SK-N-SH (cell line): ENCODE results near the gene DSG2. TPM values are rescaled to one million over a fixed set of nuclear protein-coding genes. Genes with fewer than 3 reads are reported as not detected.

Experiments
- CTCF ChIA-PET: fragments of 300-600, 350-600 bp; formaldehyde crosslinking; extraction: SDS; loops from one replicate; lab custom pipeline; 2021; lab: Yijun Ruan, JAX
- POLR2A ChIA-PET: fragments of 350-600 bp; sonication (Branson Sonifier 250); formaldehyde crosslinking; extraction: SDS; loops from one replicate; lab custom pipeline; 2020; ENCODE audit warnings: antibody characterized with exemption, inconsistent platforms; lab: Yijun Ruan, JAX
- DNase-seq: peaks from one replicate; pipeline ENCODE4 v3.0.0; 2012
- H2AFZ ChIP-seq: fragments of 200-600 bp; sonication (generic); 2 replicates; pipeline ENCODE4 v1.8.1; 2016; ENCODE audit warnings: antibody characterized with exemption, mild to moderate bottlenecking, low read depth
- H3F3A ChIP-seq: fragments of 200-600 bp; sonication (generic); replicated peaks from 2 replicates; pipeline ENCODE3; 2016; ENCODE audit warnings: antibody characterized with exemption, mild to moderate bottlenecking; ENCODE audit not compliant: insufficient read depth
- H3K27ac ChIP-seq, 2 experiments: fragments of 200-500 bp in 1 of 2; fragments of 200-600 bp in 1 of 2; sonication (Bioruptor generic) in 1 of 2; sonication (generic), shearing (Covaris generic) in 1 of 2; 2 replicates each; pipeline versions ENCODE4 v1.5.1 to v1.6.1; 2014 to 2016; ENCODE audit warnings: low read depth in 2 of 2, inconsistent platforms in 1 of 2, low read length in 1 of 2, mild to moderate bottlenecking in 1 of 2, mixed read lengths in 1 of 2
- H3K27me3 ChIP-seq: fragments of 200-600 bp; sonication (generic), shearing (Covaris generic); 2 replicates; pipeline ENCODE4 v1.6.1; 2016; ENCODE audit warnings: mixed run types; ENCODE audit not compliant: insufficient read depth
- H3K36me3 ChIP-seq, 2 experiments: fragments of 200-500 bp in 1 of 2; fragments of 200-600 bp in 1 of 2; sonication (Bioruptor generic) in 1 of 2; sonication (generic) in 1 of 2; replicated peaks in 1 of 2; 2 replicates each; pipeline versions ENCODE3 to v1.5.1; 2014 to 2016; ENCODE audit warnings: low read length in 1 of 2, mild to moderate bottlenecking in 1 of 2; ENCODE audit not compliant: insufficient read depth in 2 of 2, control insufficient read depth in 1 of 2
- H3K4me1 ChIP-seq, 2 experiments: fragments of 200-500 bp in 1 of 2; fragments of 200-600 bp in 1 of 2; sonication (Bioruptor generic) in 1 of 2; sonication (generic), shearing (Covaris generic) in 1 of 2; 2 replicates each; pipeline versions ENCODE4 v1.5.1 to v1.6.1; 2014 to 2016; ENCODE audit warnings: low read depth in 1 of 2, low read length in 1 of 2, mixed run types in 1 of 2; ENCODE audit not compliant: insufficient read depth in 2 of 2, control insufficient read depth in 1 of 2
- H3K4me2 ChIP-seq: fragments of 200-600 bp; sonication (generic), shearing (Covaris generic); 2 replicates; pipeline ENCODE4 v1.6.1; 2017; ENCODE audit warnings: mixed run types
- H3K4me3 ChIP-seq, 2 experiments: fragments of 200-500 bp in 1 of 2; fragments of 200-600 bp in 1 of 2; sonication (Bioruptor generic) in 1 of 2; sonication (generic), shearing (Covaris generic) in 1 of 2; 2 replicates each; pipeline versions ENCODE4 v1.5.1 to v1.8.1; 2014 to 2016; ENCODE audit warnings: low read depth in 2 of 2, inconsistent platforms in 1 of 2, low read length in 1 of 2, mild to moderate bottlenecking in 1 of 2, mixed read lengths in 1 of 2, moderate library complexity in 1 of 2
- H3K79me2 ChIP-seq: fragments of 200-600 bp; sonication (generic); 2 replicates; pipeline ENCODE4 v1.8.1; 2017; ENCODE audit warnings: mild to moderate bottlenecking; ENCODE audit not compliant: insufficient read depth
- H3K9ac ChIP-seq: fragments of 200-600 bp; sonication (generic); 2 replicates; pipeline ENCODE4 v1.6.1; 2017; ENCODE audit warnings: mixed run types
- H3K9me2 ChIP-seq: fragments of 200-600 bp; sonication (generic); 2 replicates; pipeline ENCODE4 v1.6.1; 2017; ENCODE audit warnings: mixed run types
- H3K9me3 ChIP-seq: fragments of 200-600 bp; sonication (generic); 2 replicates; pipeline ENCODE4 v1.6.1; 2017; ENCODE audit warnings: mixed run types, mild to moderate bottlenecking, moderate library complexity
- H4K20me1 ChIP-seq: fragments of 200-600 bp; sonication (generic); 2 replicates; pipeline ENCODE4 v1.6.1; 2017; ENCODE audit warnings: mild to moderate bottlenecking, mixed run types; ENCODE audit not compliant: insufficient read depth
- CHD2 ChIP-seq: fragments of 150-350 bp; IDR thresholded peaks from 2 replicates; pipeline ENCODE4 v1.6.1; 2018; ENCODE audit warnings: low read length; ENCODE audit not compliant: partially characterized antibody
- CTCF ChIP-seq: fragments of 200-600 bp; sonication (generic); IDR thresholded peaks from 2 replicates; pipeline ENCODE4 v1.6.1; 2017; ENCODE audit warnings: antibody characterized with exemption, mild to moderate bottlenecking, moderate library complexity
- ELF1 ChIP-seq: IDR thresholded peaks from 2 replicates; pipeline ENCODE4 v1.4.0; 2012
- EZH2phosphoT487 ChIP-seq: fragments of 200-600 bp; sonication (generic); IDR thresholded peaks from 2 replicates; pipeline ENCODE4 v1.6.1; 2017; ENCODE audit warnings: low read depth, mixed run types, mild to moderate bottlenecking, antibody characterized with exemption, moderate library complexity, borderline replicate concordance
- FOXJ3 ChIP-seq: sonication (generic); formaldehyde crosslinking; IDR thresholded peaks from 2 replicates; pipeline ENCODE4 v1.5.1; 2020; ENCODE audit warnings: mild to moderate bottlenecking, missing genetic modification reagents
- MAX ChIP-seq: IDR thresholded peaks from 2 replicates; pipeline ENCODE4 v1.4.0; 2012; ENCODE audit warnings: low read depth
- MXI1 ChIP-seq: IDR thresholded peaks from 2 replicates; pipeline ENCODE4 v1.6.1; 2012; ENCODE audit warnings: mild to moderate bottlenecking, low read depth, low read length, improper control_type of control experiment
- NRF1 ChIP-seq: IDR thresholded peaks from 2 replicates; pipeline ENCODE4 v1.6.1; 2012; ENCODE audit warnings: low read depth, mild to moderate bottlenecking, low read length
- PBX3 ChIP-seq: IDR thresholded peaks from 2 replicates; pipeline ENCODE4; 2012
- RCOR1 ChIP-seq: fragments of 150-350 bp; IDR thresholded peaks from 2 replicates; pipeline ENCODE4 v1.6.1; 2017; ENCODE audit warnings: antibody characterized with exemption, low read length
- RFX5 ChIP-seq: IDR thresholded peaks from 2 replicates; pipeline ENCODE4 v1.6.1; 2012; ENCODE audit warnings: mild to moderate bottlenecking, improper control_type of control experiment, low read length
- RXRA ChIP-seq: IDR thresholded peaks from 2 replicates; pipeline ENCODE4 v1.4.0; 2012; ENCODE audit warnings: low read depth, mild to moderate bottlenecking, borderline replicate concordance
- SIN3A ChIP-seq: IDR thresholded peaks from 2 replicates; pipeline ENCODE4 v1.6.1; 2012; ENCODE audit warnings: low read depth, mild to moderate bottlenecking, low read length, moderate library complexity, borderline replicate concordance
- SMC3 ChIP-seq: IDR thresholded peaks from 2 replicates; pipeline ENCODE4 v1.6.1; 2012; ENCODE audit warnings: low read depth, low read length, improper control_type of control experiment
- TAF1 ChIP-seq: IDR thresholded peaks from 2 replicates; pipeline ENCODE4 v1.6.1; 2012; ENCODE audit warnings: low read depth, mild to moderate bottlenecking, low read length, moderate library complexity, borderline replicate concordance
- TCF12 ChIP-seq: IDR thresholded peaks from 2 replicates; pipeline ENCODE4 v1.4.0; 2012
- USF1 ChIP-seq: IDR thresholded peaks from 2 replicates; pipeline ENCODE4 v1.4.0; 2012; ENCODE audit warnings: low read depth, borderline replicate concordance
- USF2 ChIP-seq: fragments of 150-350 bp; IDR thresholded peaks from 2 replicates; pipeline ENCODE4 v1.6.1; 2017; ENCODE audit warnings: antibody characterized with exemption, low read length, low read depth, borderline replicate concordance
- WGBS: methylation state at CpG from one replicate; pipeline ENCODE4 v1.1.6; 2017; ENCODE audit warnings: low lambda C conversion rate; 5-methylcytosine and 5-hydroxymethylcytosine counted together
- polyA plus RNA-seq, 3 experiments: library from polyadenylated mRNA; depleted of rRNA; stranded (reverse); fragments of >200 nt; gene quantifications; 2 replicates each; pipeline ENCODE4 v1.2.3, GENCODE V29; 2012

The DSG2 gene
- polyA plus RNA-seq, 1 of the 3 experiments (the other 2 are of a cell fraction): not detected

GRCh38 chr18:31483396-31483795 lies 14.6 kb upstream of the DSG2 start:
- POLR2A ChIA-PET: no interaction called here

GRCh38 chr18:31484461-31484860 lies 13.5 kb upstream of the DSG2 start:
- Histone ChIP-seq H3K27me3 (peaks cover 17% of the 10 kb centered on the region), H2AFZ (no peak overlapping the region), H3F3A (no peaks in the 10 kb centered on the region), H3K79me2 (no peaks in the 10 kb centered on the region), H3K4me1 (no peaks in the 10 kb centered on the region), H3K9me3 (no peaks in the 10 kb centered on the region), H3K9me2 (no peaks in the 10 kb centered on the region), H3K27ac (no peak overlapping the region), H3K9ac (no peak overlapping the region), H3K4me3 (no peak overlapping the region), H3K4me2 (no peak overlapping the region), H3K36me3 (no peaks in the 10 kb centered on the region), H4K20me1 (no peaks in the 10 kb centered on the region)
- WGBS: 11% methylated on average over 1 of the region's 1 CpG
- ChIA-PET CTCF (no interaction called here), POLR2A (no interaction called here)
- DNase-seq: no peak
- TF ChIP-seq TAF1: no peak
- no peak for TF ChIP-seq RCOR1
- no peak for TF ChIP-seq MXI1
- TF ChIP-seq TCF12: no peak
- no peak for TF ChIP-seq SIN3A
- no peak for TF ChIP-seq NRF1
- TF ChIP-seq USF2: no peak
- TF ChIP-seq FOXJ3 (CRISPR knock-in tag): no peak
- no peak for TF ChIP-seq CHD2
- TF ChIP-seq EZH2phosphoT487: no peak
- no peak for TF ChIP-seq PBX3
- TF ChIP-seq RXRA: no peak
- no peak for TF ChIP-seq USF1
- no peak for TF ChIP-seq CTCF
- no peak for TF ChIP-seq SMC3

More at GRCh38 chr18:31483396-31483795, 14.6 kb upstream of the DSG2 start:
- H3K27ac ChIP-seq: no peak overlapping the region
- peaks cover 25% of the 10 kb centered on the region for H3K27me3 ChIP-seq
- 7% methylated on average over 2 of the region's 2 CpGs for WGBS
- TF ChIP-seq RFX5 (no peak), CTCF (no peak), MAX (no peak), RCOR1 (no peak), ELF1 (no peak)
- H3K79me2 ChIP-seq: no peaks in the 10 kb centered on the region
- CTCF ChIA-PET: no interaction called here
- no peak overlapping the region for H2AFZ ChIP-seq
- H3K4me2 ChIP-seq: no peak overlapping the region
- no peaks in the 10 kb centered on the region for H4K20me1 ChIP-seq
- H3F3A ChIP-seq: no peaks in the 10 kb centered on the region
- DNase-seq: no peak
- no peaks in the 10 kb centered on the region for H3K36me3 ChIP-seq
- no peak overlapping the region for H3K9ac ChIP-seq
- no peaks in the 10 kb centered on the region for H3K9me3 ChIP-seq
- no peaks in the 10 kb centered on the region for H3K9me2 ChIP-seq
- no peaks in the 10 kb centered on the region for H3K4me1 ChIP-seq
- H3K4me3 ChIP-seq: no peak overlapping the region
